Measurements from ENCODE around the gene SELENOV. TPM values are rescaled to one million over a fixed set of nuclear protein-coding genes. Genes with fewer than 3 reads are reported as not detected.

The SELENOV gene
- total RNA-seq, 4 donors from 2014 or later: 2.5 to 4.4 (median 3.3) TPM

DNA sequence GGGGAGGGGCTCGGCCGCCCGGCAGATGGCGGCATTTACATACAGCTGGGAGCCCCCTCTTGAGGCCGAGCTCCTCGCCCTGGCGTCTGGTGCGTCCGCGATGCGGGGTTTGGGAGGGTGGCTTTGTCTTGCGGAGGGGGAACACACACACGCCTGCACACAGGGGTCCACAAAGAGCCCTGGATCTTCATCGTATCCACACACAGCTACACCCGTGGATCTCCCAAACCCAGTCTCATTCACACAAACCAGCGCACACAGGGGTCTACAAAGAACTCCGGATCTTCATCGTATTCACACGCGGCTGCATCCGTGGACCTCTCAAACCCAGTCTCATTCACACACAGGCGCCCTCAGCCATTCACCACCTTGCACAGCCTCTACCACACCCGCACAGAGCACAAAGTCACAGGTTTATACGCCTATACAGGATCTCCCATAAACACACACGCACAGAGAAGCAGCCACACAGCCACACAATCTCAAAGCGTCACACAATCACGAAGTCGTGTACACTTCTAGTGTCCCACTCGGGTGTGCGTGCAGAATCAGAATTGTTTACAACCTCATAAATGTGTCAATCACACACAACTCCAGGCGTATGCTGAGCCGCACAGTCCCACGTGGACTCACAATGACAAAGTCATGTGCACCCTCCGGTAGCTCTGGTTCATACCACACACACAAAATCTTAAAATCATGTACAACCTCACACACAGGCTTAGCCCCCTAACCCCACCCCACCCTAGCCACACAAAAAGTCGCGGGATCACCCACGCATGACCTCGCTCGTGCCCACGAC, 16.7 kb upstream of the SELENOV start:
- DNase-seq: peak; percentile 33 to 40
- intact Hi-C loops (cut with DNase I): loop anchor here (5.0 kb wide), 1 partner anchor 39 kb away; no protein-coding TSS in a partner anchor
- peaks cover 7% of the 10 kb centered on the region for H3K27me3 ChIP-seq
- 1 to 2% methylated on average over 21 to 30 of the region's 40 CpGs for WGBS, 2 donors
- peaks cover 0 to 24% of the 10 kb centered on the region in 2 donors for H3K4me1 ChIP-seq
- H3K36me3 ChIP-seq: no peaks in the 10 kb centered on the region
- H3K9me3 ChIP-seq: no peaks in the 10 kb centered on the region
- no peak for TF ChIP-seq POLR2A (IDR thresholded peaks at IDR 0.05)
- TF ChIP-seq, protein P1, sequence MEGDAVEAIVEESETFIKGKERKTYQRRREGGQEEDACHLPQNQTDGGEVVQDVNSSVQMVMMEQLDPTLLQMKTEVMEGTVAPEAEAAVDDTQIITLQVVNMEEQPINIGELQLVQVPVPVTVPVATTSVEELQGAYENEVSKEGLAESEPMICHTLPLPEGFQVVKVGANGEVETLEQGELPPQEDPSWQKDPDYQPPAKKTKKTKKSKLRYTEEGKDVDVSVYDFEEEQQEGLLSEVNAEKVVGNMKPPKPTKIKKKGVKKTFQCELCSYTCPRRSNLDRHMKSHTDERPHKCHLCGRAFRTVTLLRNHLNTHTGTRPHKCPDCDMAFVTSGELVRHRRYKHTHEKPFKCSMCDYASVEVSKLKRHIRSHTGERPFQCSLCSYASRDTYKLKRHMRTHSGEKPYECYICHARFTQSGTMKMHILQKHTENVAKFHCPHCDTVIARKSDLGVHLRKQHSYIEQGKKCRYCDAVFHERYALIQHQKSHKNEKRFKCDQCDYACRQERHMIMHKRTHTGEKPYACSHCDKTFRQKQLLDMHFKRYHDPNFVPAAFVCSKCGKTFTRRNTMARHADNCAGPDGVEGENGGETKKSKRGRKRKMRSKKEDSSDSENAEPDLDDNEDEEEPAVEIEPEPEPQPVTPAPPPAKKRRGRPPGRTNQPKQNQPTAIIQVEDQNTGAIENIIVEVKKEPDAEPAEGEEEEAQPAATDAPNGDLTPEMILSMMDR (IDR thresholded peaks at IDR 0.05): peak in 3 of 6 experiments; percentile 29 to 50 (median 46)
- no peak overlapping the region for H3K27ac ChIP-seq
- H3K4me3 ChIP-seq (replicated peaks in 1 of 3): no peak overlapping the region

DNA sequence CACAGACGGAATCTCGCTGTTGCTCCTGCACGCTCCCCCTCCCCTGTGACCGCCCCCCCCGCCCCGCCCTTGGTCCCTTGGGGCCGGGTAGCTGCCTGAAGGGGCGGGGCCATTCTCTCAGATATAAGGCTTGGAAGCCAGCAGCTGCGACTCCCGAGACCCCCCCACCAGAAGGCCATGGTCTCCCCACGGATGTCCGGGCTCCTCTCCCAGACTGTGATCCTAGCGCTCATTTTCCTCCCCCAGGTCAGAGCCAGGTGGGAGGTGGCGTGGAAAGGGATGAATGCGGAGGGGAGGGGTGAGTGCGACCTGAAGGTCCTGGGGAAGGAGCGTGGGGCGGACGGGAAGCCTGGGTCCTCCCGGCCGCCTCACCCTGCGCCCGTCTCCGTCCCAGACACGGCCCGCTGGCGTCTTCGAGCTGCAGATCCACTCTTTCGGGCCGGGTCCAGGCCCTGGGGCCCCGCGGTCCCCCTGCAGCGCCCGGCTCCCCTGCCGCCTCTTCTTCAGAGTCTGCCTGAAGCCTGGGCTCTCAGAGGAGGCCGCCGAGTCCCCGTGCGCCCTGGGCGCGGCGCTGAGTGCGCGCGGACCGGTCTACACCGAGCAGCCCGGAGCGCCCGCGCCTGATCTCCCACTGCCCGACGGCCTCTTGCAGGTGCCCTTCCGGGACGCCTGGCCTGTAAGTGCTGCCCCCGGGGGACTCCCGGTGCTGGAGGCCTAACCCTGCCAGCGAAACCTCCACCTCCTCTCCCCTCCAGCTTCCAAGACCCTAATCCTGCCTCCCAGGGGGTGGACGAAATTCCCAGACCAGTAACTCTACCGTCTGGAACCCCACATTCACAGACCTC, 15.9 kb upstream of the SELENOV start, which contains the start of gene DLL3:
DLL3 (plus strand) TSS at position 150 of the 845 bp plus-strand sequence; CDS start at position 178, 28 bp downstream.
- no peak for DNase-seq
- Histone ChIP-seq H3K9me3 (no peaks in the 10 kb centered on the region), H3K27ac (no peak within 1 kb of the TSS), H3K27me3 (peaks cover 8% of the 10 kb centered on the region), H3K4me1 (peaks cover 0 to 24% of the 10 kb centered on the region in 2 donors), H3K4me3 (replicated peaks in 1 of 3) (no peak within 1 kb of the TSS), H3K36me3 (no peaks in the 10 kb centered on the region)
- WGBS, 2 donors: 3% methylated on average over 11 to 18 of the region's 60 CpGs
- intact Hi-C loops (cut with DNase I): loop anchor here (5.0 kb wide), 1 partner anchor 38 kb away; no protein-coding TSS in a partner anchor
- TF ChIP-seq, protein P1 (IDR thresholded peaks at IDR 0.05): no peak
- TF ChIP-seq POLR2A (IDR thresholded peaks at IDR 0.05): no peak

DNA sequence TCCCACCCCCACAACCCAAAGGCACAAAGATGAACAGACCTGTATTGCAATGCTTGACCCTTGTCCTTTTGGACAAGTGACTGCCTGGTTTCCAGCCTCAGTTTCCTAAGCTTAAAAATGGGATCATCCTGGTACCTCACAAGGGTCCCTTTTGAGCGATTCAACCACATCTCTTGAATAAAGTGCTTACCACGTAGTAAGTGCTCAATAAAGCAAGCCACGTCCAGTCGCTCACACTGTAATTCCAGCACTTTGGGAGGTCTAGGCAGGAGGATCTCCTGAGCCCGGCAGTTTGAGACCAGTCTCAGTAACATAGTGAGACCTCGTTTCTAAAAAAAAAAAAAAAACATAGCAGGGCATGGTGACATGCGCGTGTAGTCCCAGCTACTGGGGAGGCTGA, 15.0 kb upstream of the SELENOV start:
- no peaks in the 10 kb centered on the region for H3K9me3 ChIP-seq
- peaks cover 12% of the 10 kb centered on the region for H3K27me3 ChIP-seq
- no peak for DNase-seq
- H3K27ac ChIP-seq: no peak overlapping the region
- intact Hi-C loops (cut with DNase I): loop anchor here (5.0 kb wide), 1 partner anchor 37 kb away; no protein-coding TSS in a partner anchor
- TF ChIP-seq, protein P1 (IDR thresholded peaks at IDR 0.05): no peak
- no peak for TF ChIP-seq POLR2A (IDR thresholded peaks at IDR 0.05)
- H3K4me1 ChIP-seq: peaks cover 0 to 24% of the 10 kb centered on the region in 2 donors
- WGBS, 2 donors: 79 to 85% methylated on average over 8 of the region's 8 CpGs
- H3K4me3 ChIP-seq (replicated peaks in 1 of 3): no peak overlapping the region
- no peaks in the 10 kb centered on the region for H3K36me3 ChIP-seq

DNA sequence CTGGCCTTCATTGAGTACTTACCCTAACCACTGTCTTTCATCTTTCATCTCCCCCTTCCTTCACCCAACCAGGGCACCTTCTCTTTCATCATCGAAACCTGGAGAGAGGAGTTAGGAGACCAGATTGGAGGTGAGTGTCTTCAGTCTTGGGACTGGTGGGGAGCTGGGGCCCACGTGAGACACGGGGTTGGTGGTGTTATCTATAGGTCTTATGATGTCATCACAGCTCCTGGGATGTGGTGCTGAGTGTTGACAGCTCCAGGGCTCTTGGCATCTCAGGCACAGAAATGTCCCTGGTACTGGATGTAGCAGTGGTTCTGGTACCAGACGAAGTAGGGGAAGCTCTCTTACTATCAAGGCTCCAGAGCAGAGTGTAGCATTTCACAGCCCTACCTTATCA, 14.4 kb upstream of the SELENOV start:
- TF ChIP-seq POLR2A (IDR thresholded peaks at IDR 0.05): no peak
- TF ChIP-seq, protein P1 (IDR thresholded peaks at IDR 0.05): no peak
- no peaks in the 10 kb centered on the region for H3K9me3 ChIP-seq
- no peak for DNase-seq
- WGBS, 2 donors: 63 to 66% methylated on average over 4 of the region's 4 CpGs
- H3K36me3 ChIP-seq: no peaks in the 10 kb centered on the region
- intact Hi-C loops (cut with DNase I): no loop called here
- peaks cover 12% of the 10 kb centered on the region for H3K27me3 ChIP-seq
- no peak overlapping the region for H3K27ac ChIP-seq
- H3K4me3 ChIP-seq (replicated peaks in 1 of 3): no peak overlapping the region
- peaks cover 0 to 24% of the 10 kb centered on the region in 2 donors for H3K4me1 ChIP-seq

Measured in thyroid gland (tissue), 4 donors.